WTC11 (cell line): ENCODE measurements around the gene EIF5. TPM values are rescaled to one million over a fixed set of nuclear protein-coding genes. Genes with fewer than 3 reads are reported as not detected.

Experiments used
- ATAC-seq: fragments of 200-7000 bp; cut with Tn5 transposase; 2 replicates; pipeline ENCODE4 v1.10.0; 2021; ENCODE audit warnings: mild to moderate bottlenecking, moderate library complexity
- CTCF ChIA-PET: fragments of 300-600 bp; sonication (Branson Sonifier 250); formaldehyde crosslinking; loops from one replicate; lab custom pipeline; 2021; ENCODE audit warnings: antibody characterized with exemption; lab: Charles Lee
- POLR2A ChIA-PET: fragments of 350-600 bp; sonication (Branson Sonifier 250); formaldehyde crosslinking; loops from one replicate; lab custom pipeline; 2021; ENCODE audit warnings: antibody characterized with exemption; lab: Charles Lee
- DNase-seq: peaks from one replicate; pipeline ENCODE4 v3.0.0; 2021; ENCODE audit warnings: low spot score
- H3K27ac Mint-ChIP-seq: 2 replicates; pipeline ENCODE4 v1.8.0; 2021; ENCODE audit warnings: mixed read lengths
- H3K27me3 Mint-ChIP-seq: 2 replicates; pipeline ENCODE4 v1.8.0; 2021; ENCODE audit warnings: low read depth, mild to moderate bottlenecking, moderate library complexity, mixed read lengths
- H3K36me3 Mint-ChIP-seq: 2 replicates; pipeline ENCODE4 v1.8.0; 2021; ENCODE audit warnings: mixed read lengths
- H3K4me1 Mint-ChIP-seq: 2 replicates; pipeline ENCODE4 v1.8.0; 2022; ENCODE audit warnings: mixed read lengths
- H3K4me3 Mint-ChIP-seq: 2 replicates; pipeline ENCODE4 v1.8.0; 2021; ENCODE audit warnings: mild to moderate bottlenecking, moderate library complexity, mixed read lengths
- H3K9me3 Mint-ChIP-seq: 2 replicates; pipeline ENCODE4 v1.8.0; 2021; ENCODE audit warnings: mixed read lengths
- ATF2 ChIP-seq: sonication (generic); formaldehyde crosslinking; IDR thresholded peaks from 2 replicates; pipeline ENCODE4 v1.8.1; 2022; ENCODE audit warnings: low read depth, missing genetic modification reagents, borderline replicate concordance
- CDX4 ChIP-seq: fragments of 250-450 bp; sonication (Bioruptor Pico); IDR thresholded peaks from 2 replicates; pipeline ENCODE4 v1.9.0; 2021; ENCODE audit warnings: moderate library complexity, mild to moderate bottlenecking, inconsistent platforms, borderline replicate concordance
- EMX1 ChIP-seq: fragments of 250-450 bp; sonication (Bioruptor Pico); IDR thresholded peaks from 2 replicates; pipeline ENCODE4 v1.8.0; 2021; ENCODE audit warnings: mild to moderate bottlenecking
- ETV6 ChIP-seq: sonication (generic); formaldehyde crosslinking; IDR thresholded peaks from 2 replicates; pipeline ENCODE4 v1.8.1; 2022; ENCODE audit warnings: mild to moderate bottlenecking, missing genetic modification reagents
- GTF2I ChIP-seq: fragments of 250-450 bp; sonication (Bioruptor Pico); conservative IDR thresholded peaks from 2 replicates; pipeline ENCODE4 v1.4.0; 2021; ENCODE audit warnings: mild to moderate bottlenecking
- KAT7 ChIP-seq: sonication (generic); formaldehyde crosslinking; IDR thresholded peaks from 2 replicates; pipeline ENCODE4 v1.8.1; 2023; ENCODE audit warnings: missing genetic modification reagents, mild to moderate bottlenecking, borderline replicate concordance
- NFATC4 ChIP-seq: fragments of 250-450 bp; sonication (Bioruptor Pico); IDR thresholded peaks from 2 replicates; pipeline ENCODE4 v1.9.0; 2021; ENCODE audit warnings: mild to moderate bottlenecking
- SMAD3 ChIP-seq: sonication (generic); formaldehyde crosslinking; IDR thresholded peaks from 2 replicates; pipeline ENCODE4 v1.8.0; 2022; ENCODE audit warnings: missing genetic modification reagents, mild to moderate bottlenecking, borderline replicate concordance
- SP1 ChIP-seq: sonication (generic); formaldehyde crosslinking; conservative IDR thresholded peaks from 2 replicates; pipeline ENCODE4 v1.8.1; 2022; ENCODE audit warnings: missing genetic modification reagents
- ZBTB21 ChIP-seq: sonication (generic); formaldehyde crosslinking; IDR thresholded peaks from 2 replicates; pipeline ENCODE4 v1.8.1; 2023; ENCODE audit warnings: mild to moderate bottlenecking, missing genetic modification reagents, borderline replicate concordance
- ZNF317 ChIP-seq: sonication (generic); formaldehyde crosslinking; IDR thresholded peaks from 2 replicates; pipeline ENCODE4 v1.8.1; 2023; ENCODE audit warnings: low read depth, mild to moderate bottlenecking, moderate library complexity, missing genetic modification reagents, borderline replicate concordance
- ZNF423 ChIP-seq: fragments of 250-450 bp; sonication (Bioruptor Pico); IDR thresholded peaks from 2 replicates; pipeline ENCODE4 v2.1.2; 2022; ENCODE audit warnings: mild to moderate bottlenecking, moderate library complexity
- ZNF671 ChIP-seq: fragments of 250-450 bp; sonication (Bioruptor Pico); IDR thresholded peaks from 2 replicates; pipeline ENCODE4 v1.8.0; 2021; ENCODE audit warnings: mild to moderate bottlenecking
- total RNA-seq: library from RNA; stranded (reverse); gene quantifications from 3 replicates; pipeline ENCODE4 v1.2.3, GENCODE V29; 2021
- TF ChIP-seq, protein P1 (sequence below): fragments of 250-450 bp; sonication (Bioruptor Pico); conservative IDR thresholded peaks from 2 replicates; pipeline ENCODE4 v1.9.0; 2021; ENCODE audit warnings: mild to moderate bottlenecking
- TF ChIP-seq, protein P2 (sequence below): sonication (generic); formaldehyde crosslinking; IDR thresholded peaks from 2 replicates; pipeline ENCODE4 v1.8.0; 2023; ENCODE audit warnings: mild to moderate bottlenecking, missing genetic modification reagents
- TF ChIP-seq, protein P3 (sequence below): sonication (generic); formaldehyde crosslinking; IDR thresholded peaks from 2 replicates; pipeline ENCODE4 v1.8.1; 2022; ENCODE audit warnings: mild to moderate bottlenecking, moderate library complexity, missing genetic modification reagents

Gene EIF5
- total RNA-seq, 1 experiment from 2014 or later: 282 TPM

DNA sequence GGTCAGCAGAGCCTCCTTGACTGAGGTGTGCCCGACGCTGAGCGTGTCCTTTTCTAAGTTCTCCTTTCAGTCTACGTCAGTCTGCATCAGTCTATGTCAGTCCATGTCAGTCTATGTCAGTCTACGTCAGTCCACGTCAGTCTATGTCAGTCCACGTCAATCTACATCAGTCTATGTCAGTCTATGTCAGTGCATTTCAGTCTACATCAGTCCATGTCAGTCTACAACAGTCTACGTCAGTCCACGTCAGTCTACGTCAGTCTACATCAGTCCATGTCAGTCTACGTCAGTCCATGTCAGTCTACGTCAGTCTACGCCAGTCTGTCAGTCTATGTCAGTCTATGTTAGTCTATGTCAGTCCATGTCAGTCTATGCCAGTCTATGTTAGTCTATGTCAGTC lies 15.9 kb downstream of the EIF5 start:
- no peak for ATAC-seq
- no peak for TF ChIP-seq SMAD3 (CRISPR knock-in tag)
- TF ChIP-seq ZNF423 (CRISPR knock-in tag): no peak
- TF ChIP-seq, protein P1, sequence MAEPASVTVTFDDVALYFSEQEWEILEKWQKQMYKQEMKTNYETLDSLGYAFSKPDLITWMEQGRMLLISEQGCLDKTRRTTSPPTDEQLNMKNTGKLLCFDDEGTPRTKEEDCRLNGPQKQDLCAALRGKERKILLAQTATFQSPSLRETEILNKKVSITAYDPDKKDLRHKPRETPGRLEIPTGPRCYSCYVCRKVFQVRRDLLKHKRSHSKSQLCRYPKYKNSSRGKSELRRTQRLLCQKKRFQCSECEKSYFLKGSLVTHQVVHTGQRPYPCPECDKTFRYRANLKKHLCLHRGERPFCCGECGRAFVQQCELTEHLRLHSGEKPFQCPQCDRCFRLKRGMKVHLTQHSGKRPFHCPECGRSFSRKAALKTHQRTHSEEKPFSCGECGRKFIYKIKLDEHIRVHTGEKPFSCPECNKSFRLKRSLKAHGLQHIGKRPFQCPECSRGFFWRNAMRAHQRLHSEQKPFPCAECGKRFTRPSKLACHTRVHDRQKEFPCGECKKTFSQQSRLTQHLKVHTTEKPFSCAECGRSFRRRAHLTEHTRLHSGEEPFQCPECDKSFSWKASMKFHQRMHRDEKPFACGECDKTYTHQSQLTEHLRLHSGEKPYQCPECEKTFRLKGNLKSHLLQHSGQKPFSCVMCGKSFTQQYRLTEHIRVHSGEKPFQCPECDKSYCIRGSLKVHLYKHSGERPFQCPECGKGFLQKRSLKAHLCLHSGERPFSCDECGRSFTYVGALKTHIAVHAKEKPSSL (CRISPR knock-in tag): no peak
- TF ChIP-seq ZNF671 (CRISPR knock-in tag): no peak
- TF ChIP-seq, protein P2, sequence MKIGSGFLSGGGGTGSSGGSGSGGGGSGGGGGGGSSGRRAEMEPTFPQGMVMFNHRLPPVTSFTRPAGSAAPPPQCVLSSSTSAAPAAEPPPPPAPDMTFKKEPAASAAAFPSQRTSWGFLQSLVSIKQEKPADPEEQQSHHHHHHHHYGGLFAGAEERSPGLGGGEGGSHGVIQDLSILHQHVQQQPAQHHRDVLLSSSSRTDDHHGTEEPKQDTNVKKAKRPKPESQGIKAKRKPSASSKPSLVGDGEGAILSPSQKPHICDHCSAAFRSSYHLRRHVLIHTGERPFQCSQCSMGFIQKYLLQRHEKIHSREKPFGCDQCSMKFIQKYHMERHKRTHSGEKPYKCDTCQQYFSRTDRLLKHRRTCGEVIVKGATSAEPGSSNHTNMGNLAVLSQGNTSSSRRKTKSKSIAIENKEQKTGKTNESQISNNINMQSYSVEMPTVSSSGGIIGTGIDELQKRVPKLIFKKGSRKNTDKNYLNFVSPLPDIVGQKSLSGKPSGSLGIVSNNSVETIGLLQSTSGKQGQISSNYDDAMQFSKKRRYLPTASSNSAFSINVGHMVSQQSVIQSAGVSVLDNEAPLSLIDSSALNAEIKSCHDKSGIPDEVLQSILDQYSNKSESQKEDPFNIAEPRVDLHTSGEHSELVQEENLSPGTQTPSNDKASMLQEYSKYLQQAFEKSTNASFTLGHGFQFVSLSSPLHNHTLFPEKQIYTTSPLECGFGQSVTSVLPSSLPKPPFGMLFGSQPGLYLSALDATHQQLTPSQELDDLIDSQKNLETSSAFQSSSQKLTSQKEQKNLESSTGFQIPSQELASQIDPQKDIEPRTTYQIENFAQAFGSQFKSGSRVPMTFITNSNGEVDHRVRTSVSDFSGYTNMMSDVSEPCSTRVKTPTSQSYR (CRISPR knock-in tag): no peak
- TF ChIP-seq CDX4: no peak
- TF ChIP-seq, all 79 proteins: peak for 0
- DNase-seq: no peak
- Mint-ChIP-seq H3K36me3 (no peaks in the 10 kb centered on the region), H3K4me3 (no peak overlapping the region), H3K9me3 (no peaks in the 10 kb centered on the region), H3K4me1 (peaks cover 26% of the 10 kb centered on the region), H3K27ac (no peak overlapping the region), H3K27me3 (no peaks in the 10 kb centered on the region)
- CTCF ChIA-PET: interaction anchor here (1.0 kb wide), 1 partner anchor 41 kb away, joined by 3 read pairs; no protein-coding TSS in a partner anchor
- POLR2A ChIA-PET: no interaction called here

- ChIA-PET POLR2A (no interaction called here), CTCF (interaction anchor here (0.6 to 1.5 kb wide), 4 partner anchors 10 to 249 kb away, joined by 3 to 4 read pairs (median 4); no protein-coding TSS in a partner anchor)
- Mint-ChIP-seq H3K36me3 (no peaks in the 10 kb centered on the region), H3K9me3 (no peaks in the 10 kb centered on the region), H3K4me1 (peaks cover 27% of the 10 kb centered on the region), H3K4me3 (no peak overlapping the region), H3K27me3 (no peaks in the 10 kb centered on the region; the same call in 1 of the 2 replicates), H3K27ac (no peak overlapping the region; the same call in 1 of the 2 replicates)
- TF ChIP-seq ETV6 (no peak), ATF2 (no peak)
- TF ChIP-seq, protein P1 (CRISPR knock-in tag): no peak
- no peak for ATAC-seq
- no peak for DNase-seq
Observed at GRCh38 chr14:103353362-103353761, 19.3 kb downstream of the EIF5 start.

- no peaks in the 10 kb centered on the region for H3K9me3 Mint-ChIP-seq
- no peak for TF ChIP-seq NFATC4 (CRISPR knock-in tag)
- no peak for TF ChIP-seq SP1 (CRISPR knock-in tag)
- TF ChIP-seq EMX1 (CRISPR knock-in tag): no peak
- TF ChIP-seq GTF2I (CRISPR knock-in tag): no peak
- TF ChIP-seq KAT7 (CRISPR knock-in tag): no peak
- no peak for TF ChIP-seq ZBTB21 (CRISPR knock-in tag)
- TF ChIP-seq, protein P3, sequence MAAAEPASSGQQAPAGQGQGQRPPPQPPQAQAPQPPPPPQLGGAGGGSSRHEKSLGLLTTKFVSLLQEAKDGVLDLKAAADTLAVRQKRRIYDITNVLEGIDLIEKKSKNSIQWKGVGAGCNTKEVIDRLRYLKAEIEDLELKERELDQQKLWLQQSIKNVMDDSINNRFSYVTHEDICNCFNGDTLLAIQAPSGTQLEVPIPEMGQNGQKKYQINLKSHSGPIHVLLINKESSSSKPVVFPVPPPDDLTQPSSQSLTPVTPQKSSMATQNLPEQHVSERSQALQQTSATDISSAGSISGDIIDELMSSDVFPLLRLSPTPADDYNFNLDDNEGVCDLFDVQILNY (CRISPR knock-in tag): no peak
- no peak for TF ChIP-seq ZNF317
- peaks cover 27% of the 10 kb centered on the region for H3K4me1 Mint-ChIP-seq
- CTCF ChIA-PET: interaction anchor here (0.6 to 1.5 kb wide), 8 partner anchors 10 to 249 kb away, joined by 3 to 9 read pairs (median 4); partner anchors contain the start of gene EIF5
- no peaks in the 10 kb centered on the region for H3K36me3 Mint-ChIP-seq
- POLR2A ChIA-PET: interaction anchor here (0.6 to 1.3 kb wide), 2 partner anchors 8 to 20 kb away, joined by 3 to 4 read pairs; partner anchors contain the start of gene EIF5
- no peak overlapping the region for H3K4me3 Mint-ChIP-seq
- ATAC-seq: 0 out of 2 replicates have a peak, but pooled peaks have one; percentile 8
- no peaks in the 10 kb centered on the region; the same call in 1 of the 2 replicates for H3K27me3 Mint-ChIP-seq
- peak overlapping the region; percentile 79; the same call in 1 of the 2 replicates for H3K27ac Mint-ChIP-seq
- no peak for DNase-seq
Observed at GRCh38 chr14:103354141-103354540, 20.1 kb downstream of the EIF5 start.
